ENCODE measurements around the gene DUSP6.

Gene DUSP6

DNA sequence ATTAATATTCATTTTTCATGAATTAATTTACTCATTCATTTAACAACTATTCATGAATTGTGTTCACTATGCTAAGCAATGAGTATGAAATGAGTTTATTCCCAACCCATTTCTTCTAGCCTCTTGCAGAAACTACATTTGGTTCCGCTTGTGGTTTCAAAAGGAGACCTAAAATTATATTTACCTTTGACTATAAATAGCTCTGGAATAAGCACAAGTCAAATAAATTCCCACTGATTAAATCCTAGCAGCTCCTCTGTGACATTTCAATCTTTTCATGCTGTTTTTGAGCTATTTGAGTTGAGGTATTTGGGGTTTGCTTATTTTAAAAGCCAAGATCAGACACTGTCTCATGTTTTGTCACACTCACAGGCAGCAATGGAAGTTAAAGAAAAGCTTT, 46.9 kb downstream of the DUSP6 start:
- H3K27ac ChIP-seq (ENCODE audit: insufficient read depth, low read length, poor library complexity, severe bottlenecking), result no peak overlapping the region
- H3K4me1 ChIP-seq (ENCODE audit: control insufficient read depth, insufficient read depth, low read length, poor library complexity, severe bottlenecking), result no peaks in the 10 kb centered on the region
- no peak overlapping the region for H3K4me3 ChIP-seq (ENCODE audit: insufficient read depth, low read depth, low read length, poor library complexity, severe bottlenecking)
- no peaks in the 10 kb centered on the region for H3K36me3 ChIP-seq (ENCODE audit: control insufficient read depth, insufficient read depth, low read length)
- H3K9me3 ChIP-seq (ENCODE audit: control insufficient read depth, low read length), result no peaks in the 10 kb centered on the region
- DNase-seq, result no peak
- no peaks in the 10 kb centered on the region for H3K27me3 ChIP-seq (replicated peaks; ENCODE audit: control insufficient read depth, insufficient read depth, low read length, poor library complexity, severe bottlenecking)

DNA sequence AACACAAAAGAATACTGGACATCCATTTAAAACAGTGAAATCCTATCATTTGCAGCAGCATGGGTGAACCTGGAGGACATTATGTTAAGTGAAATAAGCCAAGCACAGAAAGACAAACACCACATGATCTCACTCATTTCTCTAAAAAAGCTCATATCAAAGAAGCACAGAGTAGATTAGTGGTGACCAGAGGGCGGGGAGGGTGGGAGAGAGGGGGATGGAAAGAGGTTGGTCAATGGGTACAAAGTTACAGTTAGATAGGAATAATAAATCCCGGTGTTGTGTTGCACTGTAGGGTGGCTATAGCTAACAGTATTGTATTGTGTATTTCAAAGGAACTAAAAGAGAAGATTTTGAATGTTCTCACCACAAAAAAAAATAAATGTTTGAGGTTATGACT, 52.4 kb downstream of the DUSP6 start:
- no peak overlapping the region for H3K4me3 ChIP-seq (ENCODE audit: insufficient read depth, low read depth, low read length, poor library complexity, severe bottlenecking)
- no peaks in the 10 kb centered on the region for H3K36me3 ChIP-seq (ENCODE audit: control insufficient read depth, insufficient read depth, low read length)
- DNase-seq, result no peak
- no peaks in the 10 kb centered on the region for H3K4me1 ChIP-seq (ENCODE audit: control insufficient read depth, insufficient read depth, low read length, poor library complexity, severe bottlenecking)
- H3K27ac ChIP-seq (ENCODE audit: insufficient read depth, low read length, poor library complexity, severe bottlenecking), result no peak overlapping the region
- no peaks in the 10 kb centered on the region for H3K9me3 ChIP-seq (ENCODE audit: control insufficient read depth, low read length)
- H3K27me3 ChIP-seq (replicated peaks; ENCODE audit: control insufficient read depth, insufficient read depth, low read length, poor library complexity, severe bottlenecking), result no peaks in the 10 kb centered on the region

DNA sequence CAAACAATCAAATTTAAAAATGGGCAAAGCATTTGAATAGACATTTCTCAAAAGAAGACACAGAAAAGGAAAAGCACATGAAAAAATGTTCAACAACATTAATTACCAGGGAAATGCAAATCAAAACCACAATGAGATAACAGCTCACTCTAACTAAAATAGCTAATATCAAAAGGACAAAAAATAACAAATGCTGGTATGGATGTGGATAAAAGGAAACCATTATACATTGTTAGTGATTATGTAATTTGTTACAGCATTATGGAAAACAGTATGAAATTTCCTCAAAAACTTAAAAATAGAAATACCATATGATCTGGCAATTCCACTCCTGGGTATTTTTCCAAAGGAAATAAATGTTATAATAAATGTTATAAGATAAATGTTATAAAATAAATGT, 52.9 kb downstream of the DUSP6 start:
- no peaks in the 10 kb centered on the region for H3K27me3 ChIP-seq (replicated peaks; ENCODE audit: control insufficient read depth, insufficient read depth, low read length, poor library complexity, severe bottlenecking)
- H3K9me3 ChIP-seq (ENCODE audit: control insufficient read depth, low read length), result no peaks in the 10 kb centered on the region
- no peak for DNase-seq
- no peaks in the 10 kb centered on the region for H3K36me3 ChIP-seq (ENCODE audit: control insufficient read depth, insufficient read depth, low read length)
- H3K4me1 ChIP-seq (ENCODE audit: control insufficient read depth, insufficient read depth, low read length, poor library complexity, severe bottlenecking), result no peaks in the 10 kb centered on the region
- no peak overlapping the region for H3K27ac ChIP-seq (ENCODE audit: insufficient read depth, low read length, poor library complexity, severe bottlenecking)
- no peak overlapping the region for H3K4me3 ChIP-seq (ENCODE audit: insufficient read depth, low read depth, low read length, poor library complexity, severe bottlenecking)

Data from effector memory CD4-positive, alpha-beta T cell (primary cell).